Brain microvascular endothelial cell (primary cell): ENCODE data around the gene MSRB2.

Experiments
- DNase-seq: peaks from one replicate; pipeline ENCODE4 v3.0.0-alpha.2; 2020
- H3K27ac ChIP-seq: fragments of 250-450 bp; sonication (Bioruptor Pico); 2 replicates; pipeline ENCODE4 v1.5.1; 2020; ENCODE audit warnings: mild to moderate bottlenecking, moderate library complexity
- H3K27me3 ChIP-seq: fragments of 250-450 bp; sonication (Bioruptor Pico); replicated peaks from 2 replicates; pipeline ENCODE4 v1.5.1; 2020; ENCODE audit warnings: mild to moderate bottlenecking
- H3K36me3 ChIP-seq: fragments of 250-450 bp; sonication (Bioruptor Pico); replicated peaks from 2 replicates; pipeline ENCODE4 v1.5.1; 2020; ENCODE audit warnings: mild to moderate bottlenecking
- H3K4me3 ChIP-seq: 2 replicates; pipeline ENCODE4 v1.5.1; 2011; ENCODE audit warnings: low read depth, mild to moderate bottlenecking, control low read depth, low read length, moderate library complexity
- CTCF ChIP-seq: IDR thresholded peaks from 2 replicates; pipeline ENCODE4 v1.5.1; 2011; ENCODE audit warnings: low read depth, mild to moderate bottlenecking, moderate library complexity, low read length, control low read depth, inconsistent platforms; ENCODE audit errors: missing control alignments
- in situ Hi-C: cut with HindIII; loops from 2 replicates; pipeline ENCODE4 v1.10.0; 2017; ENCODE audit warnings: low sequenced_read_pairs, low pct_ligation_motif_present

Gene MSRB2

GRCh38 chr10:23088609-23089008, 6.8 kb upstream of the MSRB2 start:
- in situ Hi-C loops, result no loop called here
- TF ChIP-seq CTCF, result no peak
- Histone ChIP-seq H3K4me3 (no peak overlapping the region), H3K27ac (no peak overlapping the region), H3K36me3 (no peaks in the 10 kb centered on the region), H3K27me3 (no peaks in the 10 kb centered on the region)
- no peak for DNase-seq

DNA sequence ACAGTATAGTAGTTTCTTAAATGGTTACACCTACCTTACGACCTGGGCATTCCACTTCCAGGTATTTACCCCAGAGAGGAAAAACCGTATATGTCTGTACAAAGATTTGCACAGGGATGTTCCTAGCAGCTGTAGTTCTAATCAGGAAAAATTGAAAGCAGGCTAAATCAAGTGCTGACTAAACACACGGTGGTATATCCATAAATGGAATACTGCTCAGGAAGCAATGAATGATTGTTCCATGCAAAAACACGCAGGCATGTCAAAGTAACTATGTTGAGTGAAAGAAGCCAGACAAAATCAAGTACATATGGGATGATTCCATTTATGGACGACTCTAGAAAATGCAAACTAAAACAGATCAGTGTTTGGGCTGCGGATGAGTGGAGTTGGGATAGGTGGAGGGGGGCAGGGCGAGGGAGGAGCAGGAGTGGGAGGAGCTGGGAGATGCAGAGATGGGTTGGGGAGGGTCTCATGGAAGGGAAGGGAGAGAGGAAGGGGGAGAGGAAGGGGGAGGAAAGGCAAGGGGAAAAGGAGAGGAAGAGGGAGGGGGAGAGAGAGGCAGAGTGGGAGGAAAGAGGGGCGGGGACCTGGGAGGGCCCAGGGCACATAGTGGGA, 484 bp upstream of the MSRB2 start:
- TF ChIP-seq CTCF, result no peak

DNA sequence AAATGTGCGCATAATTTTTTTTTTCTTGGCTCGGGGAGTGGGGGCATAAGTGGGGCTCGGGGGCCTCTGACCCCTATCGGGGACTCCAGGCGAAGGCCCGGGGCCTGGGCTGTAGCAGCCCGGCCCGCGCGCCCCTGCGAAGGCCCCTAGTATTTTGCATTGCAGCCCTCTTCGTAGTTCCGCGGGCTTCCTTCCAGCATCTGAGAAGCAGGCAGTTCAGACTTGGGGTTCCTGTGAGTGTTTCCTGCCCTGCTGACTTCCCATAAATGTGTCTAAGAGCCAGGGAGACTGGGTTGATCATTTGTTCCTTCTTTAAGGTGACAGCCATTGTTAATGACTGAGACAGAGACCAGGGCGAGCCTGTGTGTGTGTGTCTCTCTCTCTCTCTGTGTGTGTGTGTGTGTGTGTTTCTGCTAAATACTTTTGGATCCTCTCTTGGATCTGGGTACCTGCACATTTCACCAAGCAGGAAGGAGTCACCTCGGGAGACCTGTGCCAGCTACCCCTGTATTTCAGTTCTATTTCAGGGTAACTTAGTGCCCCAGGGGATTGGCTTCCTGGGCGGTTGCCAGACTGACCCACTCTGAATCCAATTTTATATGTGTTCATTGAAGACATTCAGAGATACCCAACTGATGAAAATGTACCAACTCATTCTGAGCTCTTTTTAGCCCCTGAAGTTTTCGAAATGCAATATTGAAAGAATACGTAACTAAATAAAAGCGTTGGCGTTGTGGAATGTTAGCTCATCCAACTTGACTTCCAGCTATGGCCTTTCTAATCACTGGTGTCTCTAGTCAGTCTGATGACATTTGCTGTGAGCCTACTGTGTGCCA, 805 bp downstream of the MSRB2 start:
- H3K4me3 ChIP-seq, result peak overlapping the region; percentile 71

More for the DNA sequence above, 484 bp upstream of the MSRB2 start:
- Histone ChIP-seq H3K4me3 (peak overlapping the region; percentile 71), H3K27ac (no peak overlapping the region), H3K36me3 (no peaks in the 10 kb centered on the region), H3K27me3 (no peaks in the 10 kb centered on the region)
- DNase-seq, result no peak
- in situ Hi-C loops, result no loop called here

DNA sequence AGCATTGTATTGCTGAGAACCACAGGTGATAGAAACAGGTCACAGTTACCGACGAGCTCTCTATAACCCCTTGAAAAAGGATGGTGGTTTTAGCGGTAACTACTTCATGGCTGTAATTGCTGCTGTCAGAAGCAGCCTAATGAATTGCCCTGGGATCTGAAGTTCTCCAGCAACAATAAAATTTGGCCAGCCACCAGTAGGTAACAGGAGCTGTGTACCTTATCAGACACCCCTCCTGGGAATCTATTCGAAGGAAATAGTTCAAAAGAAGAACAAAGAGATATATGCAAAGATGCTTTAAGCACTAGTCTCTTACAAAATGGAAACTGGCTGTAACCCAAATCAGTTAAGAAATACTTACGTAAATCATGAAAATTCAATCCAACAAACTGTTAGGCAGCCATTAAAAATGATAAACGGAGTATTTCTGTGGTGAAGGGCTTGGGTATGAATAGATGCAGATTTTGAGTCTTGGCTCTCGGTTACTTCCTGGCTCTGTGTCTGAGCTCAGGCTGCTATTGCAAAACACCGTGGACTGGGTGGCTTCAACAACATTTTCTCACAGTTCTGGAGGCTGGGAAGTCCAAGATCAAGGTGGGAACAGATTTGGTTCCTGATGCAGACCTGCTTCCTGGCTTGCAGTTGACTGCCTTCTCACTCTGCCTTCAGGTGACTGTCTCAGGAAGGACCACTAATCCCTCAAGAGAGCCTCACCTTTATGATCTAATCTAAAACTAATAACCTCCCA, 1.6 kb downstream of the MSRB2 start:
- in situ Hi-C loops, result no loop called here

More for the DNA sequence above, 805 bp downstream of the MSRB2 start:
- no peak for TF ChIP-seq CTCF
- H3K36me3 ChIP-seq, result no peaks in the 10 kb centered on the region
- H3K27me3 ChIP-seq, result no peaks in the 10 kb centered on the region
- in situ Hi-C loops, result no loop called here
- H3K27ac ChIP-seq, result no peak overlapping the region
- DNase-seq, result peak; percentile 34

DNA sequence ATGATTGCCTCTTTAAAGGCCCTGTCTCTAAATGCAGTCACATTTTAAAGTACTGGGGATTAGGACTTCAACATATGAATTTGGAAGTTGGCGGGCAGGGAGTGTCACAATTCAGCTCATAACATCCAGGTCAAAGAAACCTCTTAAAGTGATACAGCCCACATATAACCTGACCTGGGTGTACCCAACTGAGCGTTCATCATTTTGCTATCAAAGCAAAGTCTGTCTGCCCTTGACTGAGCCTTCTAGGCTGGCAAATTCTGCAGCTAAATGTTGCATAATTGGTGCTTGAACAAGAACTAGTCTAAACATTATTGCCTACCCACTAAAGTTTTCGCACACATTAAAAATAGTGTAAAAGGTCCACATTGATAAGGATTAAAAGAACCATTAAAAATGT, 3.7 kb downstream of the MSRB2 start:
- H3K4me3 ChIP-seq, result no peak overlapping the region
- H3K27ac ChIP-seq, result no peak overlapping the region
- no peak for TF ChIP-seq CTCF
- no peaks in the 10 kb centered on the region for H3K27me3 ChIP-seq
- H3K36me3 ChIP-seq, result no peaks in the 10 kb centered on the region
- in situ Hi-C loops, result no loop called here
- no peak for DNase-seq

More for the DNA sequence above, 1.6 kb downstream of the MSRB2 start:
- no peak for DNase-seq
- Histone ChIP-seq H3K27ac (no peak overlapping the region), H3K36me3 (no peaks in the 10 kb centered on the region), H3K4me3 (peak overlapping the region; percentile 71), H3K27me3 (no peaks in the 10 kb centered on the region)
- TF ChIP-seq CTCF, result no peak
